ENCODE results near the gene PSMC5. TPM values are rescaled to one million over a fixed set of nuclear protein-coding genes. Genes with fewer than 3 reads are reported as not detected.
A peak's percentile ranks its signal among the peaks of the same experiment; 100 is the strongest.

PSMC5 gene
- total RNA-seq (100 to 1,000 TPM; 208 to 212 TPM), polyA plus RNA-seq (201 TPM)

DNA sequence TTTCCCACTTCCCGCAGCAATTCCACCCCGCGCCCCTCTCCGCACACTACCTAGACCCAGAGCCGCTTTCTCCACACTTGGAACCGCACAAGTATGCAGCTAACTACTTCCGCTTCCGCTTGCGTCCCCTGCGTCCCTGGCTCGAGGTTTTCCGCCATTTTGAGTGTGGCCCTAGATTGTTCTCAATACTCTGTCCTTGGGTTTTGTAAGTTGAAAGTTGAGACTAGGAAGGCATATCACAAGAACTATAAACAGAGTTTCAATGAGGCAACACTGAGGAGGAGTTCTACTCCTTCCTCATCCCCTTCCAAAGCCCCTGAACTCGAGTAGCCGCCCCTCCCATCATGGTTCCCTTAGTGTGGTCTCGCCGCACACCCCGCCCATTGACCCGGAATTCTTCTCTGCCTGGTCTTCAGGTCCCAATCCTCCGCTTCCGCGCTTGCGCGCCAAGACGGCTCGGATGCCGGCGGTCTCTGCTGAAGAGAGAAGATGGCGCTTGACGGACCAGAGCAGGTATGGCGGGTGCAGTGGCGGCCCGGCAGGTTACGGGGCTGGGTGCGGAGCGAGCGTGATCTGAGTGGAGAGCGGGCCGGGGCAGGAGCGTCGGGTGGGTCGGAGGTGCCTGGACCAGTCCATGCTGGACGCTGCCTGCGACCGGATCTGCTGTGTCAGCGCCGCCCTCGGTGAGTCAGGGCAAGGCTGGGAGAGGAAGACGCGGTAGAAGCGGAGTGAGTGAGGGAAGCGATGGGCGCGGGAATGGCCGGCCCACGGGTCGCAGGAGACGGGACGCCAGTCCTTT, at the start of gene PSMC5, which contains the start of gene FTSJ3:
TSS of gene PSMC5 (plus strand) at position 430 of the 799 bp plus-strand sequence. CDS start at position 490, 60 bp downstream.
TSS of gene FTSJ3 (minus strand) at position 662 of the 799 bp plus-strand sequence. CDS start 761 bp downstream, outside the sequence.
- peaks cover 56% of the 10 kb centered on the region for H3K4me1 ChIP-seq (ENCODE audit: insufficient read depth, low read length)
- H3K27ac Mint-ChIP-seq, result peak within 1 kb of the TSS; percentile 97 to 100 (median 99)
- H3K27me3 ChIP-seq (ENCODE audit: insufficient read depth, low read length, poor library complexity, severe bottlenecking), result no peaks in the 10 kb centered on the region
- peaks cover 24 to 87% (median 24%) of the 10 kb centered on the region in 3 donors for H3K36me3 Mint-ChIP-seq
- DNase-seq, result peak; percentile 92 to 98 (median 95)
- peaks cover 65% of the 10 kb centered on the region for H3K36me3 ChIP-seq (ENCODE audit: insufficient read depth, low read length)
- H3K9me3 ChIP-seq (ENCODE audit: low read length), result no peaks in the 10 kb centered on the region
- H3K4me3 ChIP-seq (ENCODE audit: low read length), result peak within 1 kb of the TSS; percentile 94
- peaks cover 0 to 2% of the 10 kb centered on the region in 2 donors for H3K27me3 Mint-ChIP-seq
- CTCF ChIA-PET, result interaction anchor here (1.3 to 6.1 kb wide), 3 partner anchors 13 to 32 kb away, joined by 3 to 48 read pairs (median 37); partner anchors contain the start of gene SMARCD2
- POLR2A ChIA-PET, result interaction anchor here (0.7 to 7.8 kb wide), 5 partner anchors 11 to 127 kb away, joined by 3 to 73 read pairs (median 3); partner anchors contain the start of genes CCDC47, DDX42, LIMD2 and SMARCD2
- no peaks in the 10 kb centered on the region for H3K9me3 Mint-ChIP-seq
- H3K4me1 Mint-ChIP-seq, result peaks cover 69 to 89% (median 72%) of the 10 kb centered on the region in 3 donors
- H3K4me3 Mint-ChIP-seq, result peak within 1 kb of the TSS; percentile 95 to 100 (median 97)
- peak within 1 kb of the TSS; percentile 78 for H3K27ac ChIP-seq (ENCODE audit: low read depth, low read length)

DNA sequence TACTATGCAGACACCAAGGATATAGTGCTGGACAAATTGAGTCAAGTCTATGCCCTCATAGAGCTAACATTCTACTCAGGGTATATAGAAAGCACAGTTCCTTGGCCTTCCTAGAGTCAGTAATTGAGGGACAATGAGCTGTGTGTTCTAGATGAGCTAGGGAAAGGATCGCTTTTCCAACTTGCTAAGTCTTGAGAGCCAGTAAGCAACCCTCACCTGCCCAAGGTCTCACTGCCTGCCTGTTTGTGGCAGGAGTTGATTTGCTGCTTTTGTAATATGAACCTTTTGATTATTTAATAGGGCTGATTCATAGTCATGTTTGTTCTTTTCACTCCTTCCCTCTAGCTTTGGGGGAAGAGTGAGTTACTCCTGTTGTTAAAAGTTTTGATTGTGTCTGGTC, 46.7 kb upstream of the PSMC5 start:
- no peak for DNase-seq
- no peak overlapping the region for H3K4me3 ChIP-seq (ENCODE audit: low read length)
- Mint-ChIP-seq H3K36me3 (peaks cover 0 to 59% (median 4%) of the 10 kb centered on the region in 3 donors), H3K4me1 (peaks cover 57 to 84% (median 70%) of the 10 kb centered on the region in 3 donors), H3K27me3 (no peaks in the 10 kb centered on the region), H3K9me3 (no peaks in the 10 kb centered on the region), H3K4me3 (no peak overlapping the region), H3K27ac (peak overlapping the region in 4 of 8 donors; percentile 48 to 78 (median 64))
- peaks cover 12% of the 10 kb centered on the region for H3K36me3 ChIP-seq (ENCODE audit: insufficient read depth, low read length)
- H3K4me1 ChIP-seq (ENCODE audit: insufficient read depth, low read length), result peaks cover 28% of the 10 kb centered on the region
- ChIA-PET CTCF (no interaction called here), POLR2A (interaction anchor here (0.6 kb wide), 1 partner anchor 86 kb away, joined by 9 read pairs; no protein-coding TSS in a partner anchor)
- no peak overlapping the region for H3K27ac ChIP-seq (ENCODE audit: low read depth, low read length)
- no peaks in the 10 kb centered on the region for H3K27me3 ChIP-seq (ENCODE audit: insufficient read depth, low read length, poor library complexity, severe bottlenecking)
- H3K9me3 ChIP-seq (ENCODE audit: low read length), result no peaks in the 10 kb centered on the region

DNA sequence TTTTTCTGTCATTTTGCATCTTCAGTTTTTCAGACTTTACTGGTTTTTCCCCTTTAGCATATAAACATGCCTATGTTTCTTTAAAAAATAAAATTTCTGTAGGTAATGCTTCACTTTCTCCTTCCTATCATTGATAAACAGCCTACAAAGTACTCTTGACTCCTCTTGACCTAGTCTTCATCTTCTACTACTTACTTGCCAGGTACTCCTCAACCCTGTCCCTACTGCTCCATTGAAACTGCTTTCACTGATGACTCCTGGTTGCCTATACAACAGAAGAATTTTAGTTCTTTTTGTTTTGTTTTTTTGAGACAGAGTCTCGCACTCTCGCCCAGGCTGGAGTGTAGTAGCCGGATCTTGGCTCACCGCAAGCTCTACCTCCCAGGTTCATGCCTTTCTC, 46.3 kb upstream of the PSMC5 start:
- H3K9me3 Mint-ChIP-seq, result no peaks in the 10 kb centered on the region
- H3K4me3 Mint-ChIP-seq, result no peak overlapping the region
- no peak overlapping the region for H3K4me3 ChIP-seq (ENCODE audit: low read length)
- peaks cover 12% of the 10 kb centered on the region for H3K36me3 ChIP-seq (ENCODE audit: insufficient read depth, low read length)
- H3K27me3 ChIP-seq (ENCODE audit: insufficient read depth, low read length, poor library complexity, severe bottlenecking), result no peaks in the 10 kb centered on the region
- no peak overlapping the region for H3K27ac ChIP-seq (ENCODE audit: low read depth, low read length)
- ChIA-PET CTCF (interaction anchor here (1.1 kb wide), 1 partner anchor 47 kb away, joined by 3 read pairs; no protein-coding TSS in a partner anchor), POLR2A (no interaction called here)
- peaks cover 0 to 63% (median 4%) of the 10 kb centered on the region in 3 donors for H3K36me3 Mint-ChIP-seq
- H3K27ac Mint-ChIP-seq, result peak overlapping the region in 5 of 8 donors; percentile 8 to 83 (median 55)
- H3K4me1 Mint-ChIP-seq, result peaks cover 57 to 83% (median 70%) of the 10 kb centered on the region in 3 donors
- H3K27me3 Mint-ChIP-seq, result no peaks in the 10 kb centered on the region
- H3K9me3 ChIP-seq (ENCODE audit: low read length), result no peaks in the 10 kb centered on the region
- no peak for DNase-seq
- H3K4me1 ChIP-seq (ENCODE audit: insufficient read depth, low read length), result peaks cover 24% of the 10 kb centered on the region

DNA sequence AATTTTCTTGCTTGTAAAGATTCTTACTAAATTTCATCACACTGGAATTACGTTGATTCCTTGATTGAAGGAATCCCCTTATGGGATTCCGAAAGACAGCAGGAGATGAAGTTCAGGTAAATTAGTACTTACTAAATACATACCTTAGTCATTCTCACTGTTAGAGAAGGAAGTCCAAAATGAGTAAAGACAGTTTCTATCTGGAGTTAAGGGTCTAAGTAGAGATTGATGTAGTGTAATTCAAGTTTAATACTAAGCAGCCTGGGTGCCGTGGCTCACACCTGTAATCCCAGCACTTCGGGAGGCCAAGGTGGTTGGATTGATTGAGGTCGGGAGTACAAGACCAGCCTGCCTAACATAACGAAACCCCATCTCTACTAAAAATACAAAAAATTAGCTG, 43.7 kb upstream of the PSMC5 start:
- Histone ChIP-seq H3K27me3 (ENCODE audit: insufficient read depth, low read length, poor library complexity, severe bottlenecking) (no peaks in the 10 kb centered on the region), H3K4me1 (ENCODE audit: insufficient read depth, low read length) (peaks cover 11% of the 10 kb centered on the region), H3K36me3 (ENCODE audit: insufficient read depth, low read length) (peaks cover 16% of the 10 kb centered on the region), H3K9me3 (ENCODE audit: low read length) (no peaks in the 10 kb centered on the region), H3K4me3 (ENCODE audit: low read length) (no peak overlapping the region), H3K27ac (ENCODE audit: low read depth, low read length) (no peak overlapping the region)
- H3K9me3 Mint-ChIP-seq, result no peaks in the 10 kb centered on the region
- H3K27me3 Mint-ChIP-seq, result no peaks in the 10 kb centered on the region
- H3K36me3 Mint-ChIP-seq, result peaks cover 0 to 68% (median 6%) of the 10 kb centered on the region in 3 donors
- H3K4me1 Mint-ChIP-seq, result peaks cover 42 to 59% (median 47%) of the 10 kb centered on the region in 3 donors
- H3K27ac Mint-ChIP-seq, result peak overlapping the region in 7 of 8 donors; percentile 39 to 75 (median 68)
- H3K4me3 Mint-ChIP-seq, result peak overlapping the region in 1 of 7 donors; percentile 74
- DNase-seq, result no peak
- CTCF ChIA-PET, result interaction anchor here (2.4 kb wide), 1 partner anchor 10 kb away, joined by 6 read pairs; the partner anchor contains the start of genes CCDC47 and DDX42
- POLR2A ChIA-PET, result interaction anchor here (1.3 kb wide), 1 partner anchor 10 kb away, joined by 4 read pairs; the partner anchor contains the start of genes CCDC47 and DDX42

DNA sequence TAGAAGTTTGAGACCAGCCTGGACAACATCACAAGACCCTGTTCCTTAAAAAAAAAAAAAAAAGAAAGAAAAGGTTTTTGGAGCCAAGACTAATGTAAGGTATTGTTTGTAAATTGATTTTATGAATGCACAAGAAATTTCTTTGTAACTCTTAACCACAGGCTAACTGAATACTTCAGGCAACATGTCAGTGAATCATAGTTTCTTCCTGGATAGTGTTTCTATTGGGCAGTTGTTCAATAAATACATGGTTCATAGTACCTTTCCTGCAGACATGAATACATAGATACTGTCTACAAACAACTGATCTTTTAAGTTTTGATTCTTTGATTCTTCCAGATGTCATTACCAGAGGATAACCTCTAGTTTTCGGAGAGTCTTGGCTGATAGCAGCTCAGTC, 41.7 kb upstream of the PSMC5 start:
- Mint-ChIP-seq H3K4me1 (peaks cover 29 to 46% (median 31%) of the 10 kb centered on the region in 3 donors), H3K27ac (peak overlapping the region in 5 of 8 donors; percentile 7 to 64 (median 31)), H3K36me3 (peaks cover 0 to 69% (median 7%) of the 10 kb centered on the region in 3 donors), H3K27me3 (no peaks in the 10 kb centered on the region), H3K9me3 (no peaks in the 10 kb centered on the region), H3K4me3 (no peak overlapping the region)
- no peak overlapping the region for H3K4me3 ChIP-seq (ENCODE audit: low read length)
- H3K27me3 ChIP-seq (ENCODE audit: insufficient read depth, low read length, poor library complexity, severe bottlenecking), result no peaks in the 10 kb centered on the region
- ChIA-PET CTCF (no interaction called here), POLR2A (no interaction called here)
- no peak overlapping the region for H3K27ac ChIP-seq (ENCODE audit: low read depth, low read length)
- H3K36me3 ChIP-seq (ENCODE audit: insufficient read depth, low read length), result peaks cover 27% of the 10 kb centered on the region
- H3K9me3 ChIP-seq (ENCODE audit: low read length), result no peaks in the 10 kb centered on the region
- H3K4me1 ChIP-seq (ENCODE audit: insufficient read depth, low read length), result peaks cover 9% of the 10 kb centered on the region
- no peak for DNase-seq

DNA sequence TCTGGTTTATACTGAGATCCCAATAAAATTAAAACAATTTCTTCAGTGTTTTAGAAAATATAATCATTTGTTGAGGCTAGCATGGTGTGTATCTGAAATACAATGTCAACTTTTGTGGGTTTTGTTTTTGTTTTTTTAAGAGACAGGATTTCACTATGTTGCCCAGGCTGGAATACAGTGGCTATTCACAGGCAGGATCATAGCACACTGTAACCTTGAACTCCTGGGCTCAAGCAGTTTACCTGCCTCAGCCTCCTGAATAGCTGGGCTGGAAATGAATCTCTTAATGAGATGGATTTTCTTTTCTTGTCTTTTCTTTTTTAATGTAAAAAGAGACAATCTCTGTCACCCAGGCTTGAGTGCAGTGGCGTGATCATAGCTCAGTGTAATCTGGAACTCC, 41.1 kb upstream of the PSMC5 start:
- H3K36me3 ChIP-seq (ENCODE audit: insufficient read depth, low read length), result peaks cover 27% of the 10 kb centered on the region
- H3K27ac Mint-ChIP-seq, result peak overlapping the region in 3 of 8 donors; percentile 10 to 31 (median 29)
- no peak for DNase-seq
- peaks cover 8% of the 10 kb centered on the region for H3K4me1 ChIP-seq (ENCODE audit: insufficient read depth, low read length)
- H3K27ac ChIP-seq (ENCODE audit: low read depth, low read length), result no peak overlapping the region
- H3K27me3 ChIP-seq (ENCODE audit: insufficient read depth, low read length, poor library complexity, severe bottlenecking), result no peaks in the 10 kb centered on the region
- POLR2A ChIA-PET, result no interaction called here
- H3K4me3 Mint-ChIP-seq, result no peak overlapping the region
- peaks cover 23 to 41% (median 26%) of the 10 kb centered on the region in 3 donors for H3K4me1 Mint-ChIP-seq
- H3K4me3 ChIP-seq (ENCODE audit: low read length), result no peak overlapping the region
- H3K36me3 Mint-ChIP-seq, result peaks cover 0 to 66% (median 3%) of the 10 kb centered on the region in 3 donors
- H3K27me3 Mint-ChIP-seq, result no peaks in the 10 kb centered on the region
- no peaks in the 10 kb centered on the region for H3K9me3 Mint-ChIP-seq
- CTCF ChIA-PET, result interaction anchor here (1.1 kb wide), 1 partner anchor 88 kb away, joined by 3 read pairs; no protein-coding TSS in a partner anchor
- H3K9me3 ChIP-seq (ENCODE audit: low read length), result no peaks in the 10 kb centered on the region

DNA sequence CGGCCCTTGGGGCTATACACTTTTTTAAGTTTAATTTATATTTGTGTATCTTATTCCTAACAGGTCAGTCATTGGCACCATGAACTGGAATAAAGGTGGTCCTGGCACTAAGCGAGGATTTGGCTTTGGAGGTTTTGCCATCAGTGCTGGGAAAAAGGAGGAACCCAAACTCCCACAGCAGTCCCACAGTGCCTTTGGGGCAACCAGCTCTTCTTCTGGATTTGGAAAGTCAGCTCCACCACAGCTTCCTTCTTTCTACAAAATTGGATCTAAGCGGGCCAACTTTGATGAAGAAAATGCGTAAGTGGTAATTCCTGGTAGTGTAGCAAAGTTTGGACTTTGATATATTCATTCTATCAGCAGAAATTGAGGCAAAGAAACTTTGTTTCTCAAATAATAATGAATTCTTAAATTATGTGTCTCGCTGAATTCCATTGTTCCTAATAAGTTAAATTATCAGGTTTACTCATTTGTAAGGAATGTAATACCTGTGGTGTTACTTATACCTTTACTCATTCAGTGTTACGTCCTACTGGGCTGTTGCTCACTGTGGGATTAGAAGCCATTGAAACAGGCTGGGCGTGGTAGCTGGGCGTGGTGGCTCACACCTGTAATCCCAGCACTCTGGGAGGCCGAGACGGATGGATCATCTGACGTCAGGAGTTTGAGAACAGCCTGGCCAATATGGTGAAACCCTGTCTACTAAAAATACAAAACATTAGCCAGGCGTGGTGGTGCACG, 40.1 kb upstream of the PSMC5 start:
- H3K9me3 Mint-ChIP-seq, result no peaks in the 10 kb centered on the region
- no peaks in the 10 kb centered on the region for H3K27me3 Mint-ChIP-seq
- H3K4me1 Mint-ChIP-seq, result peaks cover 22 to 35% (median 23%) of the 10 kb centered on the region in 3 donors
- DNase-seq, result no peak
- H3K4me3 Mint-ChIP-seq, result no peak overlapping the region
- H3K27ac ChIP-seq (ENCODE audit: low read depth, low read length), result no peak overlapping the region
- no peaks in the 10 kb centered on the region for H3K27me3 ChIP-seq (ENCODE audit: insufficient read depth, low read length, poor library complexity, severe bottlenecking)
- H3K4me3 ChIP-seq (ENCODE audit: low read length), result no peak overlapping the region
- H3K36me3 Mint-ChIP-seq, result peaks cover 0 to 70% (median 4%) of the 10 kb centered on the region in 3 donors
- ChIA-PET CTCF (interaction anchor here (1.1 kb wide), 1 partner anchor 89 kb away, joined by 3 read pairs; no protein-coding TSS in a partner anchor), POLR2A (no interaction called here)
- H3K27ac Mint-ChIP-seq, result peak overlapping the region in 1 of 8 donors; percentile 17
- H3K4me1 ChIP-seq (ENCODE audit: insufficient read depth, low read length), result peaks cover 8% of the 10 kb centered on the region
- no peaks in the 10 kb centered on the region for H3K9me3 ChIP-seq (ENCODE audit: low read length)
- peaks cover 27% of the 10 kb centered on the region for H3K36me3 ChIP-seq (ENCODE audit: insufficient read depth, low read length)

Data from CD8-positive, alpha-beta memory T cell (primary cell).